ENCODE results near the gene SLC35A2.

GRCh38 chrX:48883729-48884128 lies 27.7 kb downstream of the SLC35A2 start:
- TF ChIP-seq POLR2A (IDR thresholded peaks at IDR 0.05; ENCODE audit: low read length) (no peak), GATA1 (IDR thresholded peaks at IDR 0.05; ENCODE audit: low read depth, low read length) (no peak)

Data from erythroblast (primary cell).